Measurements from ENCODE around the gene PHEX.

- no peak for TF ChIP-seq CTCF (IDR thresholded peaks at IDR 0.05; ENCODE audit: insufficient read depth, low read length, poor library complexity, severe bottlenecking)
- TF ChIP-seq EZH2phosphoT487 (conservative IDR thresholded peaks at IDR 0.05; ENCODE audit: low read length): no peak
These were observed 78.8 kb downstream of the PHEX start for GRCh38 chrX:22110729-22111494.
